Stomach (tissue), 4 donors: Measurements from ENCODE around the gene CCR8.

ENCODE experiments used
- EP300 ChIP-seq: sonication (generic); formaldehyde crosslinking; IDR thresholded peaks from one replicate; pipeline ENCODE4 v1.6.1; 2017; ENCODE audit warnings: antibody characterized with exemption
- POLR2A ChIP-seq, 4 donors: fragments of 450-650 bp; IDR thresholded peaks; one replicate each; pipeline ENCODE4 v1.6.1; 2016; ENCODE audit warnings: antibody characterized with exemption in 4 of 4, control low read depth in 2 of 4, mild to moderate bottlenecking in 1 of 4, moderate library complexity in 1 of 4
- POLR2AphosphoS5 ChIP-seq, 3 donors: sonication (generic); formaldehyde crosslinking; IDR thresholded peaks; one replicate each; pipeline ENCODE4 v1.6.1; 2016; ENCODE audit warnings: antibody characterized with exemption in 3 of 3

- TF ChIP-seq POLR2AphosphoS5 (IDR thresholded peaks at IDR 0.05) (no peak), EP300 (no peak), POLR2A (IDR thresholded peaks at IDR 0.05) (no peak)
These were observed 18.0 kb downstream of the CCR8 start for GRCh38 chr3:39347586-39347876.
